HG03097 (cell line): ENCODE measurements around the gene MEIS3.

Experiments used
- ATAC-seq: cut with Tn5 transposase; IDR thresholded peaks from one replicate; pipeline ENCODE4 v1.9.1; 2021; ENCODE audit not compliant: unreplicated experiment, low FRiP score

Gene MEIS3

DNA sequence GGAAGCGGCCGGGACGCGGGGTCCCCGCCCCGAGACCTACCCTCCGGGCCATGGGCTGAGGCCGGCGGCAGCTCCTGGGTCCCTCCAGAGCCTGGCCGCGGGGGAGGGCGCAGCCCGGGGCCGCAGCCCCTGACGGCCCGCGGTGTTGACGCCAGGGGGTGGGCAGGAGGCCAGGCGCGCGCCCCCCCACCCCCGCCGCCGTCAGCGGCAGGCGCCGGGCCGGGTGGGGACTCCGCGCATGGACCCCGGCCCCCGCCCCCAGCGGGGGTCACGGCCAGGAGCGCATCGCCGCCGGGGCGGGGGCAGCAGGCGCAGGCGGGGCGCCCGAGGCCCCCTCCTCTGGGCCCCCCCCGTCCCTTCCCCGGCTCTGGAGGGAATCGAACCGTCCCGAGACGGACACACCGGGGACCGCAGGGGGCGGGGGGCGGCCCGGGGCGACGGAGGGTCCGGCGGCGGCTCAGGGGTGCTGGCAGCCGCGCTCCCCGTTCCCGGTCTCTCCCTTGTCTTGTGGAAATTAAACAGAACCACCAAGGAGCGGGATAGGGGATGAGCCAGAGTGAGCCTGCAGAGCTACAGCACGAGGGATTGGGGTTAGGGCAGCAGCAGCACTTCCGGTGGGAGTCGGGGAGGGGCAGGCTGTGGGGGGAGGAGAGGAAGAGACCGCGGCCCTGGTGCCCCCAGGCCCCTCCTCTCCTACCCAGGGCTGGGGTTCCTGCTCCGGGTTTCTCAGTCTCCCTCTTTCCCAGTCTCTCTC lies at the start of gene MEIS3:
Gene MEIS3 (minus strand): TSS at position 498 of the 754 bp plus-strand sequence. CDS start 446 bp downstream, at position 52.
- no peak for ATAC-seq

DNA sequence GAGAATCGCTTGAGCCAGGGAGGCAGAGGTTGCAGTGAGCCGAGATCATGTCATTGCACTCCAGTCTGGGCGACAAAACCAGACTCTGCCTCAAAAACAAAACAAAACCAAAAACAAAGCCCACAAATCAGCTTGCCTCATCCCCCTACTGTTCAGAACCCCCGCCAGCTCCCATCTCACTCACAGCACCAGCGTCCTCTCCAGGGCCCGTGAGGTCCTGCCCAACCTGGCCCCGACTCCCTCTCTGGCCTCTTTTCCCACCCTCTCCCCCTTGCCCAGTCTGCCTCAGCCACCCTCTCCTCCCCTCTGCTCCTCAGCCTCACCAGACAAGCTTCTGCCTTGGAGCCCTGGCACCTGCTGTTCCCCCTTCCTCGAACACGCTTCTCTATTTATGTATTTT lies 48.6 kb upstream of the MEIS3 start:
- ATAC-seq: no peak

DNA sequence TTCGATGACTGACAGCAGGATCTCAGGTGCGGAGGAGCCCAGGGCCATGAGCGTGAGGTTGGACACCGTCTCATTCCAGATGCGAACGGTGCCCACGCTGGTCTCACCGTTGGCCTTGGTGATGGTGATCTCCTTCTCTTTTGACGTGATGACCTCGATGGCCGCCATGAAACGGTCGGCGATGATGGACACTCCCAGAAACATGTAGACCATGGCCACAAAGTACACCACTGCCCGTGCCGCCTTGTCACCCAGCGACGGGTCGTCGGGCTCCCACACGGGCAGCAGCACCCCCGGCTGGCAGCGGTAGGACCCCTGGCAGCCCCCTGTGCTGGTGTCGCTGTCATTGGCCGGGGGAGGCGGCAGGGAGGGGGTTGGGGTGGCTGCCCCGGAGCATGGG lies 46.6 kb upstream of the MEIS3 start:
- ATAC-seq: no peak

GRCh38 chr19:47464675-47465419 lies 45.5 kb upstream of the MEIS3 start:
- no peak for ATAC-seq

DNA sequence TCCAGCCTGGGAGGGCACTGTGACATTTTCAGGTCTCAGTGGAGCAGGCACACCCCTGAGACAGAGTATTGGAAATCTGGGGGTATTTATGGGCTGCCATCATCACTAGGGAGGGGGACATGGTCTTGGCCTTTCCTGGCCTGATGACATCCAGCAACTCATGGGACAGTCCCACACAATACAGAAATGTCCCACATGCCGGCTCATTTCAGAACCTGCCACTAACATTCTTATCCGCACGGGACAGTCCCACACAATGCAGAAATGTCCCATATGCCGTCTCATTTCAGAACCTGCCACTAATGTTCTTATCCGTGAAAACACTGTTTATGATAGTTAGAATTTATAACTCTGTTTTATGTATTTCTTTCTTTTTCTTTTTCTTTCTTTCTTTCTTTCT lies 42.5 kb upstream of the MEIS3 start:
- no peak for ATAC-seq

DNA sequence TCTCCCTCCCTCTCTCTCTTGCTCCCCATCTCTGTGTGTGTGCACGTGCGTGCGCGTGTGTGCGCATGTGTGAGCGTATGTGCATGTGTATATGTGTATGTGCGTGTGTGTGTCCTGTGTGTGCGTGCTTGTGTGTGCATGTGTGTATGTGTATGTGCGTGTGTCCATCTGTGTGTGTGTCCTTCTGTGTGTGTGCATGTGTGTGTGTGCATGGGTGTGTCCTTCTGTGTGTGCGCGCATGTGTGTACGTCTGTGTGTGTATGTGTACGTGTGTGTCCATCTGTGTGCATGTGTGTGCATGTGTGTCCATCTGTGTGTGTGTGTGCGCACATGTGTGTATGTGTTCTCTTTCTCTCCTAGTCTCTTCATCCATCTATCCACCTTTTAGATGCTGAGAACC lies 40.1 kb upstream of the MEIS3 start:
- ATAC-seq: no peak

GRCh38 chr19:47458672-47459071 lies 39.3 kb upstream of the MEIS3 start:
- ATAC-seq: no peak

GRCh38 chr19:47456721-47457474 lies 37.6 kb upstream of the MEIS3 start:
- ATAC-seq: no peak

- ATAC-seq: no peak
Observed at GRCh38 chr19:47450478-47450877, 31.2 kb upstream of the MEIS3 start.

GRCh38 chr19:47448360-47448727 lies 29.0 kb upstream of the MEIS3 start:
- ATAC-seq: no peak

- ATAC-seq: no peak
Observed at GRCh38 chr19:47447470-47448359, 28.4 kb upstream of the MEIS3 start.

- ATAC-seq: no peak
Observed at GRCh38 chr19:47446534-47447469, 27.5 kb upstream of the MEIS3 start.

DNA sequence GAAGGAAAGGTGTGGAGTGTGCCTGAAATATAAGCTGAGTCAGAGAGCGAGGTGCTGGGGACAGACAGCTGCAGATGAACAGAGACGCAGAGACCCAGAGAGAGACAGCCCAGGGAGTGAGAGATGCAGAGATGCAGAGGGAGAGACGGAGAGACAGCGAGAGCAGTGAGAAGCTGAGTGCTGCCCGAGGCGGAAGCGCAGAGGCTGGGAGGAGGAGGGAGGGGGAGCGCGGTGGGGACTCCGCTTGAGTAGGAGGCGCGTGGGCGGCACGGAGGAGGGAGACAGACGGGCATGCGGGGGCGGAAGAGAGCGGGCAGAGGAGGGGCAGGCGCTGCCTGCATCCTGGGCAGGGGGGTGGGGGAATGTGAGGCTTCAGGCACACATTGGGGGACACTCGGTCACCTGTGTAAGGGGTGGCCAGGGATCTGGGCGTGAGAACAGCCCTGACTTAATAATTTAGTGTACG lies 26.6 kb upstream of the MEIS3 start:
- ATAC-seq: no peak

DNA sequence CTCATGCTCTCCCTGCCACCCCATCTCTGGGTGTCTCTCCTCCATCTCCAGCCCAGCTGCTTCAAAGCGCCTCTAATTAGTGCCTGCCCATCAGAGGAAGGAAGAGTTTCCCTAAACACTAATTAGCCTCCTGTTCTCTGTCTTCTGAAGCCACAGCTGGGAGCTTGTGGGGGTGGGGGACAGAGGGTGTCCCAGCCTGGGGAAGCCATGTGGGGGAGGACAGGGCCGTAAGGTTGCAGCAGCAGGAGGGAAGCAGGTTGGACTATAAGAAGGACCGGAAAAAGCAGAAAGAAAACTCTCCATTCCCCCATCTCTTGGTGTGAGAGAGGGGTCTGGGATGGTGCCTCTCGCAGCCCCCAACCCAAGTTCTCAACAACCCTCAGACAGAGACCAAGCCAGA lies 26.2 kb upstream of the MEIS3 start:
- no peak for ATAC-seq

DNA sequence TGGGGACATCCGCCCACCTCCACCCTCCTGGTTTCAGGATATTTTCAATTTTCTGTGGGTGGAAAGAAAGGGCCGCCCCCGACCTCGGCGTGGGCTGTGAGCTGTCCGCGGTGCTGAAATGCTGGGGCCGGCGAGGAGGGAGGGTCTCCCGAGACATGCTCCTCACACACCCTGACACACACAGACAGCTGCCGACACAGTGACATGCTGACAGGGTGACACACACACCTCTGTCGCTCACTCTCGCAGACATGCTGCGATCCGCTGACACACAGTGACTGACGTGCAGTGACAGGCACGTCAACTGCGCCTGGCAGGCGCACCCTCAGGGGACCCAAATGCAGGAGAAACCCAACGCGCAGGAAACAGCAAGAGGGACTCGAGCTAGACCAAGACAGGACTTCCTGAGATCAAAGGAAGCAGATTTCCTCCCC lies 25.1 kb upstream of the MEIS3 start:
- no peak for ATAC-seq

DNA sequence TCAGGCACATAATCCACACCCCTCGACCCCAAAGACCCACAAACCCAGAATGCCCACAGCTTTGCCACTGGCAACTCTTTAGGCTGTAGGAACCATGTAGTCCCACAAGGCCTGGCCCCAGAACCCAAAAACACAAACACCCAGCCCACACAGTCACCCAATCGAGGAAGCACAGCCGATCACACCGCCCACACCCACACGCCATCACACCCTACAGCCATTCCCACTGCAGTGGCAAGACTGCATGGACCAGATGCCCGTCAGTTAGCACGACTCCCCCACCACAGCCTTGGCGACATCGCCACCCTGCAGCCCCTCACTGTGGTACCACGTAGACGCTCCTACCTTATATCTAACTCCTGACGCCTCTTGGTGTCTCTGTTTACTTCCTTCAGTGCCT lies 24.0 kb upstream of the MEIS3 start:
- no peak for ATAC-seq

GRCh38 chr19:47438793-47439220 lies 19.5 kb upstream of the MEIS3 start:
- ATAC-seq: no peak

DNA sequence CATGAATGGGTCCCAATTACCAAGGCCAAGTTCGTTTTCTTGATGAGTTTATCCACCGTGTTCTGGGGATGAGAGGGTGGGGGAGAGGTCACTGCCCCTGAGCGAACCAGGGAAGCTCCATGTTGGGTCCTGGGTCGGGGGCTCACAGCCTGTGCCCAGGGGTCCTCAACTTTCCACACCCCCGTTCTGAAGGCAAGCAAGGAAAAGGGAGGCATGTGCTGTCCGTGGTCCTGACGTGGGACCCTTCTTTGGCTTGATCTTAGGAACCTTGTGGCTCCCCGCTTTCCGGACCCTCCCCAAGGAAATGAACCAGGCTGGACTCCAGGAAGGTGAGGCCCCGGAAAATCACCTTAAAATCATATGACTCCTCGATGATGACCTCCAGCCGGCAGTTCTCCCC lies 18.2 kb upstream of the MEIS3 start:
- no peak for ATAC-seq

GRCh38 chr19:47436712-47437401 lies 17.5 kb upstream of the MEIS3 start:
- no peak for ATAC-seq
